ENCODE data around the gene AGBL3. TPM values are rescaled to one million over a fixed set of nuclear protein-coding genes. Genes with fewer than 3 reads are reported as not detected.

Gene AGBL3
- polyA plus RNA-seq, 3 donors = 0.03 to 0.20 (median 0.12) TPM

DNA sequence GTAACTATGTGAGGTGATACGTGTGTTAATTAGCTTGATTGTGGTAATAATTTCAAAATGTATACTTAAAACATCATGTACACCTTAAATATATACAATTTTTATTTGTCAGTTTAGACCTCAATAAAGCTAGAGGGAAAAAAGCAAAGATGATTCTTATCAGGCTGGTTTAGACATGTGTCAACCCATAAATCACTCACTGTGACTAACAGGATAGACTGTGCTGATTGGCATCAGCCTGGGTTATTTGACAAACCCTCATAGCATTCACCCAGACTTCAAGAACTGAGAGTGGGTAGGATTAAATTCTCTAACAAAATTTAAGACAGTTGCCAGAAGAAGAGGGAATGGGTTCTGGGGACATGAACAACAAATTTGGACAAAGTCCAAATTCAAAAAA lies 87.8 kb downstream of the AGBL3 start:
- Mint-ChIP-seq H3K4me1 (no peaks in the 10 kb centered on the region), H3K9me3 (peaks cover 4 to 16% (median 5%) of the 10 kb centered on the region in 7 donors), H3K27ac (no peak overlapping the region), H3K27me3 (ENCODE audit: low read depth in 3 of 3) (no peaks in the 10 kb centered on the region), H3K4me3 (no peak overlapping the region), H3K36me3 (no peaks in the 10 kb centered on the region)
- H3K9me3 ChIP-seq (replicated peaks in 1 of 2; ENCODE audit: control insufficient read depth in 1 of 2, insufficient read depth in 1 of 2, low read length in 2 of 2) = peaks cover 0 to 2% of the 10 kb centered on the region in 2 donors
- no peaks in the 10 kb centered on the region for H3K4me1 ChIP-seq (ENCODE audit: control insufficient read depth in 1 of 2, insufficient read depth in 2 of 2, low read length in 2 of 2)
- no peaks in the 10 kb centered on the region for H4K20me1 ChIP-seq (ENCODE audit: insufficient read depth, low read length)
- no peaks in the 10 kb centered on the region for H3K36me3 ChIP-seq (replicated peaks in 1 of 2; ENCODE audit: control insufficient read depth in 1 of 2, insufficient read depth in 2 of 2, low read length in 2 of 2)
- WGBS (ENCODE audit: insufficient coverage) = no CpG with 5 or more reads among the region's 1 CpG
- H3K79me2 ChIP-seq (ENCODE audit: insufficient read depth, low read length) = no peaks in the 10 kb centered on the region
- H3K4me2 ChIP-seq (replicated peaks; ENCODE audit: extremely low read depth, low read length, poor library complexity, severe bottlenecking) = no peak overlapping the region
- no peak overlapping the region for H3K27ac ChIP-seq (ENCODE audit: low read depth in 1 of 2, low read length in 2 of 2)
- intact Hi-C loops (cut with micrococcal nuclease) = no loop called here
- no peak overlapping the region for H2AFZ ChIP-seq (ENCODE audit: insufficient read depth, low read depth, low read length, poor library complexity, severe bottlenecking)
- TF ChIP-seq, protein P1, sequence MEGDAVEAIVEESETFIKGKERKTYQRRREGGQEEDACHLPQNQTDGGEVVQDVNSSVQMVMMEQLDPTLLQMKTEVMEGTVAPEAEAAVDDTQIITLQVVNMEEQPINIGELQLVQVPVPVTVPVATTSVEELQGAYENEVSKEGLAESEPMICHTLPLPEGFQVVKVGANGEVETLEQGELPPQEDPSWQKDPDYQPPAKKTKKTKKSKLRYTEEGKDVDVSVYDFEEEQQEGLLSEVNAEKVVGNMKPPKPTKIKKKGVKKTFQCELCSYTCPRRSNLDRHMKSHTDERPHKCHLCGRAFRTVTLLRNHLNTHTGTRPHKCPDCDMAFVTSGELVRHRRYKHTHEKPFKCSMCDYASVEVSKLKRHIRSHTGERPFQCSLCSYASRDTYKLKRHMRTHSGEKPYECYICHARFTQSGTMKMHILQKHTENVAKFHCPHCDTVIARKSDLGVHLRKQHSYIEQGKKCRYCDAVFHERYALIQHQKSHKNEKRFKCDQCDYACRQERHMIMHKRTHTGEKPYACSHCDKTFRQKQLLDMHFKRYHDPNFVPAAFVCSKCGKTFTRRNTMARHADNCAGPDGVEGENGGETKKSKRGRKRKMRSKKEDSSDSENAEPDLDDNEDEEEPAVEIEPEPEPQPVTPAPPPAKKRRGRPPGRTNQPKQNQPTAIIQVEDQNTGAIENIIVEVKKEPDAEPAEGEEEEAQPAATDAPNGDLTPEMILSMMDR (IDR thresholded peaks at IDR 0.05) = no peak
- no peak overlapping the region for H3K9ac ChIP-seq (ENCODE audit: insufficient read depth, low read length, poor library complexity, severe bottlenecking)
- no peak for DNase-seq
- no peaks in the 10 kb centered on the region for H3K27me3 ChIP-seq (ENCODE audit: control insufficient read depth in 2 of 2, insufficient read depth in 2 of 2, low read length in 2 of 2)
- no peak overlapping the region for H3K4me3 ChIP-seq (replicated peaks in 1 of 3; ENCODE audit: low read depth in 2 of 3, low read length in 3 of 3)

DNA sequence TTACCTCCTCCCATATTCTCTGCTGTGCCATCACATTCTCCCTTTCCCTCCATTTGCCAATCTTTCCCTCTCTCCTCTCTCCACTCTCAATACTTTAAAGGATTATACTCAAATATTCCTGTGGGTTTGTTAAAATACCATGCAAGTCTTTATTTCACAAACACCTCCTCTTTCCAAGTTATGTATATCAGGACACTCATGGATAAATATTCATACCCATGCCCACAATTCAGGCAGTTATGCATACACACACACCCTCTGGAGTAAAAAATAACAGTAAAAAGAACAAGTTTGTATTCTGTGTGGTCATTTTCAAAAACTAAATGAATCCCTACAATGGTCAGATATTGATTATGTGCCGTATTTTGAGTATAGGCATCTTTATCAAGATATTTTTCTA lies 88.2 kb downstream of the AGBL3 start:
- no CpG with 5 or more reads among the region's 1 CpG for WGBS (ENCODE audit: insufficient coverage)
- Mint-ChIP-seq H3K36me3 (no peaks in the 10 kb centered on the region), H3K4me3 (no peak overlapping the region), H3K27ac (no peak overlapping the region), H3K9me3 (peaks cover 3 to 13% (median 7%) of the 10 kb centered on the region in 7 donors), H3K4me1 (no peaks in the 10 kb centered on the region), H3K27me3 (ENCODE audit: low read depth in 3 of 3) (no peaks in the 10 kb centered on the region)
- Histone ChIP-seq H3K9ac (ENCODE audit: insufficient read depth, low read length, poor library complexity, severe bottlenecking) (no peak overlapping the region), H3K4me1 (ENCODE audit: control insufficient read depth in 1 of 2, insufficient read depth in 2 of 2, low read length in 2 of 2) (no peaks in the 10 kb centered on the region), H3K4me2 (replicated peaks; ENCODE audit: extremely low read depth, low read length, poor library complexity, severe bottlenecking) (no peak overlapping the region), H3K27me3 (ENCODE audit: control insufficient read depth in 2 of 2, insufficient read depth in 2 of 2, low read length in 2 of 2) (no peaks in the 10 kb centered on the region), H3K9me3 (replicated peaks in 1 of 2; ENCODE audit: control insufficient read depth in 1 of 2, insufficient read depth in 1 of 2, low read length in 2 of 2) (peaks cover 0 to 2% of the 10 kb centered on the region in 2 donors), H3K36me3 (replicated peaks in 1 of 2; ENCODE audit: control insufficient read depth in 1 of 2, insufficient read depth in 2 of 2, low read length in 2 of 2) (no peaks in the 10 kb centered on the region), H2AFZ (ENCODE audit: insufficient read depth, low read depth, low read length, poor library complexity, severe bottlenecking) (no peak overlapping the region), H4K20me1 (ENCODE audit: insufficient read depth, low read length) (no peaks in the 10 kb centered on the region), H3K4me3 (replicated peaks in 1 of 3; ENCODE audit: low read depth in 2 of 3, low read length in 3 of 3) (no peak overlapping the region), H3K79me2 (ENCODE audit: insufficient read depth, low read length) (no peaks in the 10 kb centered on the region), H3K27ac (ENCODE audit: low read depth in 1 of 2, low read length in 2 of 2) (no peak overlapping the region)
- intact Hi-C loops (cut with micrococcal nuclease) = no loop called here
- TF ChIP-seq, protein P1 (IDR thresholded peaks at IDR 0.05) = no peak
- DNase-seq = no peak
